Breast epithelium (tissue), 3 donors: ENCODE data around the gene MAP3K7CL.

Source experiments
- POLR2AphosphoS5 ChIP-seq, 3 donors: sonication (generic); formaldehyde crosslinking; IDR thresholded peaks; one replicate each; pipeline ENCODE4 v1.6.1; 2017; ENCODE audit warnings: antibody characterized with exemption in 3 of 3
- TF ChIP-seq, protein P1 (sequence below), 3 donors: fragments of 450-650 bp; IDR thresholded peaks; one replicate each; pipeline ENCODE4 v1.5.1; 2016 to 2017; ENCODE audit warnings: antibody characterized with exemption in 3 of 3, mild to moderate bottlenecking in 3 of 3, moderate library complexity in 3 of 3

- TF ChIP-seq, protein P1, sequence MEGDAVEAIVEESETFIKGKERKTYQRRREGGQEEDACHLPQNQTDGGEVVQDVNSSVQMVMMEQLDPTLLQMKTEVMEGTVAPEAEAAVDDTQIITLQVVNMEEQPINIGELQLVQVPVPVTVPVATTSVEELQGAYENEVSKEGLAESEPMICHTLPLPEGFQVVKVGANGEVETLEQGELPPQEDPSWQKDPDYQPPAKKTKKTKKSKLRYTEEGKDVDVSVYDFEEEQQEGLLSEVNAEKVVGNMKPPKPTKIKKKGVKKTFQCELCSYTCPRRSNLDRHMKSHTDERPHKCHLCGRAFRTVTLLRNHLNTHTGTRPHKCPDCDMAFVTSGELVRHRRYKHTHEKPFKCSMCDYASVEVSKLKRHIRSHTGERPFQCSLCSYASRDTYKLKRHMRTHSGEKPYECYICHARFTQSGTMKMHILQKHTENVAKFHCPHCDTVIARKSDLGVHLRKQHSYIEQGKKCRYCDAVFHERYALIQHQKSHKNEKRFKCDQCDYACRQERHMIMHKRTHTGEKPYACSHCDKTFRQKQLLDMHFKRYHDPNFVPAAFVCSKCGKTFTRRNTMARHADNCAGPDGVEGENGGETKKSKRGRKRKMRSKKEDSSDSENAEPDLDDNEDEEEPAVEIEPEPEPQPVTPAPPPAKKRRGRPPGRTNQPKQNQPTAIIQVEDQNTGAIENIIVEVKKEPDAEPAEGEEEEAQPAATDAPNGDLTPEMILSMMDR (IDR thresholded peaks at IDR 0.05): no peak
- no peak for TF ChIP-seq POLR2AphosphoS5 (IDR thresholded peaks at IDR 0.05)
Measured at GRCh38 chr21:29179503-29179902, 49.1 kb downstream of the MAP3K7CL start.
